Measurements from ENCODE around the gene TMIE.

TMIE gene

DNA sequence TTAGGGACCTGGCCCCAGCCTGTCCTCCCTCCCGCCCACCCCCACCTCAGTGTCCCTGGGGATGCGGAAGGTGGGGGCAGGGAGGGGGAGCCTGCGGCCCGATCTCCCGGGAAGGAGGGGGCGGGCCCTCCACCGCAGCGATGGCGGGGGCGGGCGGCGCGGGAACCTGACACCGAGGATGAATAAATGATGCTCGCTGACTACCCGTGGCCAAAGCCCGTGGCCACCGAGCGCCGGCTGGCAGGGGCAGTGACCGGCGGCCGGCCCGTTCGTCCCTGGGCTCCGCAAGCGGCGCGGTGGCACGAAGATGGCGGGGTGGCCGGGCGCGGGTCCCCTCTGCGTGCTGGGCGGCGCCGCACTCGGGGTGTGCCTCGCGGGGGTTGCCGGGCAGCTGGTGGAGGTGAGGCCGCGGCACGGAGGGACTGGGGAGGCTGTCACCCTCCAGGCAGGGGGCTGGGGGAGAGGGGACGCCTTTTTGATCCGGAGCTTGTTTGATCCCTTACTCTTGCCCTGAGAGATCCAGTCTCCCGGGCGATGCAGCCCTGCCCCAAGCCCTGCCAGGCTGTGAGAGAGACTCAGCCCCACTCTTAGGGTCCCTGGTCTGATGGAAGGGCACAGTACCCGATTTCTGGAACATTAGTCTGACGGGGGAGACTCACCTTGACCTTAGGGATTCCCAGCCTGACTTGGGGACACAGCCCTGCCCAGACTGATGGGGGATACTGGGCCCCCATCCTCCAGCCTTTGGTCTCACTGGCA, at the start of gene TMIE:
Gene TMIE (plus strand): TSS at position 212 of the 759 bp plus-strand sequence. CDS start 96 bp downstream, at position 308.
- DNase-seq = no peak

DNA sequence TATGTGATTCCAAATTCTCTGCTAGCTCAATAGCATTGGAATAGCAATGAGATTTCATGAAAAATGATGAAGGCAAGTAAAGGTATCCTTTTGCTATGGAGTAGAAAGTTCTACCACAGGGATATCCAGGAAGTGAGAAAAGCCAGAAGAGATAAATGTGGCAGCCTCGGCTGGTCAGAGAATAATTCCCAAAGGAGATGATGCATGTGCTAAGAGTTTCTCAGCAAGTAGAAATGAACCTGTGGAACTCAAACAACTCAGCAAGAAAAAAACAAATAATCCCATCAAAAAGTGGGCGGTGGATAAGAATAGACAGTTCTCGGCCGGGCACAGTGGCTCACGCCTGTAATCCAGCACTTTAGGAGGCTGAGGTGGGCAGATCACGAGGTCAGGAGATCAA, 45.9 kb upstream of the TMIE start:
- DNase-seq = no peak

DNA sequence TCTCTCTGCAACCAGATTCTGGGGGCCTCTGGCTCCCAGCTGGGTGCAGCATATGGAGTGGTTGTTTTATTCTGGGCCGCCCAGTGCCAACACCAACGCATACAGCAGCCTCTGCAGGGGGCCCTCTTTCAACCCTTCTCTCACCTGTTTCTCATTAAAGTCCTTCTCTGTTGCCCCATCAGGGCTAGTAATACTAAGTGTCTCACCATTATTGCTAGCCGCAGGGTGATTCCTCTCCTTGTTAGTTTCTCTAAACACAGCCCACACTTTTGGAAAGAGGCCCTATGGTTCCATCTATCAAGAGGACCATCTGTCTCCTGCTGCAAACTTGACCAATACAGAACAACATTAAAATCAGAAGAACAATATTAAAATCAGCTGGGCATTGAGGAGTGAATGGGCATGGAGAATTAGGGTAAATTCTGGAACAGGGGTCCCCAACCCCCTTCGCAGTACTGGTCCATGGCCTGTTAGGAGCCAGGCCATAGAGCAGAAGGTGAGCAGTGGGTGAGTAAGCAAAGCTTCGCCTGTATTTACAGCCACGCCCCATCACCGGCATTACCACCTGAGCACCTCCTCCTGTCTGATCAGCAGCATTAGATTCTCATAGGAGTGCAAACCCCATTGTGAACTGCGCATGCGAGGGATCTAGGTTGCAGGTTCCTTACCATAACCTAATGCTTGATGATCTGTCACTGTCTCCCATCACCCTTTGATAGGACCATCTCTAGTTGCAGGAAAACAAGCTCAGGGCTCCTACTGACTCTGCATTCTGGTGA, 44.2 kb upstream of the TMIE start:
- DNase-seq = no peak

DNA sequence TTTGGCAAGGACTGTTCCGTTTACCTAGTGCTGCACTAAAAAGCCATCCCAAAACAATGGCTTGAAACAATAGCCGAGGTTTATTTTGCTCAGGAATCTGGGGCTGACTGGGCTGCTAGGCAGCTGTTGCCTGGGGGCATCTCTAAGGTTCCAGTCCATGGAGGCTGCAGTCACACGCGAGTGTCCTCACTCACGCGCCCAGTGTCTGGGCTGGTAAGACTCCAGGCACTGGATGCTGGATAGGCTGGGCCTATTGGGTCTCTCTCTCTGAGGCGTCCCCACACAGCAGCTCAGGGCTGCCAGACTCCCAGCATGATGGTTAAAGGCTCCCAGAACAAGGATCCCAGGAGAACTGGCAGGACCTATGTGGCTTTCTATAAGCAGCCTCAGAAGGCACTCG, 41.9 kb upstream of the TMIE start:
- DNase-seq = no peak

- DNase-seq = no peak
Measured at GRCh38 chr3:46660003-46660402, 41.2 kb upstream of the TMIE start.

GRCh38 chr3:46660543-46661523, 40.4 kb upstream of the TMIE start:
- DNase-seq = no peak

GRCh38 chr3:46661776-46662766, 39.1 kb upstream of the TMIE start:
- DNase-seq = no peak

- DNase-seq = no peak
Measured at GRCh38 chr3:46662771-46663551, 38.2 kb upstream of the TMIE start.

DNA sequence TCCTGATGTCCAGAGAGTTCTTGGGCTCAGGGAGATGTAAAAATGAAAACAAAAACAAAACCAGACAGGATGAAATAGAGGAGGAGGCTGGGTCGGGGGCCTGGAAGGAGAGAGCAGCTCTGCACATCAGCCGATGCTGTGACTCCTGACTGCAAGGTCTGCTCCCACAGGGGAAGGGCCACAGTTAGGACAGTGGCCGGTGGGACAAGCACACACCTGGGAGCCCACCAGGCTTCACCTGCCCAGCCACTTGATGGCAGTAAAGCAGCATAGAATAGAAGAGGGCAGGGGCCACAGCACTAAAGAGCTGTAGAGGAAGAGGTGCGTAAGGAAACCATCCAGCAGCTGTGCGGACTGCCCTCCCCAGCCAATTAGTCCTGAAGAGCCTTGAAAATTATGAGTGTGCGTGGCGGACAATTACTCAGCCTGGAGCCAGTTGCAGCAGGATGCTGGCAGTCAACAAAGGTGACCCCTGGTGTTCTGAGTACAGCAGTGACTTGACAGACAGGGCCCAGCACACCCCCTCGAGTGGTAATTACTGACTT, 37.5 kb upstream of the TMIE start:
- no peak for DNase-seq

DNA sequence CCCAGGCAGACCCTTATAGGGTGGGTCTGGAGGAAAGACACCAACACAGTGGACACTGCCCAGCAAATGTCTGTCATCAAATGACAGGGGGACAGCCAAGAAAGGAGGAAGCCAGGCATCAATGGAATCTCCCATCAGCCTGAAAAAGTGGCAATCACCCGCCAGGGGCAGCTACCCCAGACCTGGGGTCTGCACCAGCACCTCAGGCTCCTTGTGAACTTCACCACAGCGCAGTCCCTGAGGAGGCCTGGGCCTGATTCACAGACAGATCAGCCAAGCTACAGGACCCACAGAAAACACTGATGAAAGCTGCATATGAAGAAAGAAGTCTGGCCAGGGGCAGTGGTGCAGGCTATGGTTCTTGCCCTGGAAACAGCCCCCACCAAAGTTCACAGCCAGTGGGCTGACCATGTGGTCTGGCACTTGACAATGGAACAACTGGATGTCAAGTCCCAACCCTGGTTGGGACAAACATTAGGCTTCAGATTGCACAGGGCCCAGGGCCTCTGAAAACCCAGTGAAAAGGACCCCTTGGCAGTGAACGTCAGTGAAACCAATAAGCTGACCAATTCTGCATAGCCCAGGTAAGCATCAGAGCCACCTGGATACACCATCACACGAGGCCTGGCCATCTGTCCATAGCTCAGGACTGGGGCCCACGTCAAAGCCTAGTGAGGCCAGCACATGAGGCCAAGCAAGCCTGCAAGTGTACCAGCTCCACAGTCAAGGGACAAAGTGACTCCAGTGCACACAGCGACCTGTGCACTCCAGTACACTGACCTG, 36.8 kb upstream of the TMIE start:
- DNase-seq = no peak

GRCh38 chr3:46664971-46665762, 36.0 kb upstream of the TMIE start:
- DNase-seq = no peak

- no peak for DNase-seq
Measured at GRCh38 chr3:46665763-46666452, 35.3 kb upstream of the TMIE start.

DNA sequence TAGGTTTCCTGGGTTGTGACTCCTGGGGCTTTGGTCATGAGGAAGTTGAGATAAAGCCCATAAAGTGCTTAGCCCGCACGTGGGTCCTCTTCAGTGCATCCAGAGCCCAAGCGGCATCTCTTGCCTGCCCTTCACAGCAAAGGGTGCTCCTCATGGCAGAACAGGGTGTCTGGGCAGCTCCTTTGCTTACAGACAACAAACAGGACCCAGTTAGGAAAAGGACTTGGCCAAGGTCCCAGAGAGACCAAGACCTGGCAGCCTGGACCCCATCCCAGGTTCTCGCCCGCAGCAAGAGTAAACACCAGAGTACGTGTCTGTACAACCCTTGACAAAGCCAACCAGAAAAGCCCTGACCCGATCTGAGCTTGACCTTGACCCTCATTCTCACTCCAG, 34.7 kb upstream of the TMIE start:
- DNase-seq = no peak

DNA sequence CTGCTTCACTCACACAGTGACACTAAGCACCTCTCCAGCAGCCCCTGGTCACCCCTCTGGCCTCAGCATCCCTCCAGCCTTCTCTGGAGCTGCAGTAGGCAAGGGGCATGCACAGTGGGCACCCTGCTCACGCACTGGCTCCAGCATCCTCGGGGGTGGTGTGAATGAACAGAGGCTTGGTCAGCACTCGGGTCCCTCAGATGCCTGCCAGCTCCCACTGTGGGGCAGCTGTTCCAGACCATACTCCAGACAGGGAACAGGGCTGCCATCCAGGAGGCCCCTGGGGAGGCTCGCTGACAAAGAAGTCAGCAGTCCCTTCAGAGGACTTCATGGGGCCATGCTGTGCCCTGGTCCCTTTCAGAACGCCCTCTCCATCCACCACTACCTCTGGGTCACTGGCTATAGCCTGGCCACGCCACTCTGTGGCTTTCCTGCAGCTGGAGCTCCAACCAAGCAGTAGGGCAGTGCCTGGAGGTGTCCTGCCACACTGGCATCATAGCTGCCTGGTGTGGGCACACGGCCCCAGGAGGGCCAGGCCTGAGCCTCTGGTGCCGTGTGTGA, 34.1 kb upstream of the TMIE start:
- DNase-seq = no peak

- no peak for DNase-seq
Measured at GRCh38 chr3:46667657-46668056, 33.5 kb upstream of the TMIE start.

DNA sequence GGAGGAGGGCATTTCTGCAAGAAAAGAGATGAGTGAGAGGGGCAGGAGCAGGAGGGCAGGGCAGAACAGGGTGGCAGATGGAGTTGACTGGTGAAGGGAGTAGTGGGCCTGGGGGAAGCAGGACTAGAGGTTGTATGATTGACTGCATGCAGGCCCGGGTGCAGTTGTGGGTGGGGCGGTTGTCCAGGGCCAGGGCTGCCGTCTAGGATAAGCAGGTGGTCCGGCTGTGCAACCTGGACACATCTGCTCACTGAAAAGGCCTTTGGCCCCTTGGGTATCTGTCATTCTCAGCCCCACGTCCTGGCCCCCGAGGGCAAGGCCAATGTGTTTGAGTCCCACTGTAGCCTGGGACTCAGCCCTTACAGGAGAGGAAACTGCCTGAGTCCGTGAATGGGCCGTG, 33.1 kb upstream of the TMIE start:
- no peak for DNase-seq

GRCh38 chr3:46668591-46668990, 32.6 kb upstream of the TMIE start:
- DNase-seq = no peak

Data from NCI-H446 treated with DMSO at 0.1 percent for 48 hours (cell line).